HG03139 (cell line): Measurements from ENCODE around the gene ADM2.

Experiments
- ATAC-seq: cut with Tn5 transposase; IDR thresholded peaks from one replicate; pipeline ENCODE4 v1.9.1; 2021; ENCODE audit not compliant: unreplicated experiment

ADM2 gene

DNA sequence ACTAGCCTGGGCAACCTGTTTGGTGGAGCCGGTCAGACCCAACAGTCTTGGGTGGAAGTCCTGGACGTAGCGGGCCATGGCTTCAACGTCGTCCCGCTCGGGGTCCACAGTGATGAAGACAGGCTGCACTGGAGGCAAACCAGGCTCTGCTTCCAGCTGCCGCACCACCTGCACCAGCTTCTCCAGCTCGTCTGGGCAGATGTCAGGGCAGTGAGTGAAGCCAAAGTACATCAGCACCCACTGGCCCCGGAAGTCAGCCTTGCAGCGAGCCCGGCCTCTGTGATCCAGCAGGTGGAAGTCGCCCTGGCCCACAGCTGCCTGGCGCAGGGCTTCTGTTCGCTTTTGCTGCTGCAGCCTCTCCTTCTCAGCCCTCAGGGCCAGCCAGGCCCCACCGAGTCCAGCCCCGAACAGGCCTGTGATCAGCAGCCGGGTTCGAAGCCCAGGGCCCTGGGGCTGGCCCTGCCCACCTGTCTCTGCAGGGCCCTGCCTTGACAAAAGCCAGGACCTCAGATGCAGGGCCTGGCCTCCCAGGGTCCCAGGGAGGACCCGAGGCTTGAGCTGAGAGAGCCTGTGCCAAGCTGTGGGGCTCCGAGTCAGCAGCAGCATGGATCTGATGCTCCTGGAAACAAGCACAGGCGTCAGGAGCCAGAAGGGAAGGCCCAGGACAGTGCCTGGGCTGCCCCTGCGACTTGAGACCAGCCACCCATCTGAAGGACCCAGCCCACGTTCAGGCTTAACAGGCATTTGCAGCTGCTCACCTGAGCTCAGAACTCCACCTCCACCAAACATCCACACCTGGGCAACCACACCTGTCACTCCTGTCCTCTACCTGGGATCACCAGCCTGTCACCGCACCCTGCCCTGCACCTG, 42.7 kb downstream of the ADM2 start:
- no peak for ATAC-seq

DNA sequence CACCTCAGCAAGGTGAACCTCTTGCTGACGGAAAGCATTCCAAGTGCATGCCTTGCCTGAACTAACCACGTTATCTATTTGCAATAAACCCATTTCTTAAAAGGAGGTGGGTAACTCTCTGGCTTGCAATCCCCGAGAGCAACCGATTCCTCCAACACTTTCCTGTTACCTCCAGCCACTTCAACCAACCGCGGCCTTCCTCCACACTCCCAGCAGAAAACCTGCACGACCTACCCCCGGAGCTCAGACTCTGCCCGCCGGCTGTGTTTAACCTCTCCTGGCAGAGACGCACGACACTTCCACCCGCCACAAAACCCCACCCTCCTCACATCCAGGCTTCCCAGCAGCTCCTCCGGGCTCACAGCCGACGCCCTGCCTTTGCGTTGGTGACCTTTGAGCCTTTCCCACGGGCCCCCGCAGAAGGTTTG, 43.3 kb downstream of the ADM2 start:
- ATAC-seq = no peak

DNA sequence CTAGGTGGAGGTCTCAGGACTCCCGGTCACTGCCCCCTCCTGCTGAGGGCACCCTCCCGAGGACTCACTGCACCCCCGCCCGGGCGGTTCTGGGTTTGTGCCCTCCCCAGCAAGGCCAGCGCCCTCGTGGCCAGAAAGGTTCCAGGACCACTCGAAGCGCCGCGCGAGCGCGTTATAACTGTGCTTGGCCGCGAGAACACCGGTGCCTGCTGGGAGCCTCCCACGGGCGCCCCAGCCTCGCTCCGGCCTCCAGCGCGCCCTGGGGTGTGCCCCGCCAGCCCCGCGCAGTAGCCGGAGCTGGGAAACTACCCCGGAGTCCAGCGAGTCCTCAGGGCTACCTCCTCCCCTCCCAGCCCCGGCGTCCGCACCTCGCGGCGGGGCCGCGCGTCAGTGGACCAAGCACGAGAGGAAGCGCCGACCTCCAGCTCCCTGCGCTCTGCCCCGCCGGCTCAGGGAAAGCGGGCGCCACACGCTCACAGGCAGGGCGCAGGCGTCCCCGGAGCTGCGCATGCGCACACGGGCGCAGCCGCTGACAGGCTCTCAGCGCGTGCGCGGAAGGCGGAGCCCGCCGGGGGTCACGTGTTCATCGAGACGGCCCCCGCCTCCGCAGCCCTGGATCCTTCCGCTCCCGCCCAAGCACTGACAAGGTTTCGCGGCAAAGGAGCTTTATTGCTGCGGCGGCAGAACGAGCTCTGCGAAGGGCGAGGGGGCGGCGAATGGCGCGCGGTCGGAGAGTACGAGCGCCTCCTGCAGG, 43.9 kb downstream of the ADM2 start, which contains the start of gene SCO2:
TSS of gene SCO2 (minus strand) at position 495 of the 754 bp plus-strand sequence. CDS start 1,187 bp downstream, outside the sequence.
- peak; percentile 34 for ATAC-seq

DNA sequence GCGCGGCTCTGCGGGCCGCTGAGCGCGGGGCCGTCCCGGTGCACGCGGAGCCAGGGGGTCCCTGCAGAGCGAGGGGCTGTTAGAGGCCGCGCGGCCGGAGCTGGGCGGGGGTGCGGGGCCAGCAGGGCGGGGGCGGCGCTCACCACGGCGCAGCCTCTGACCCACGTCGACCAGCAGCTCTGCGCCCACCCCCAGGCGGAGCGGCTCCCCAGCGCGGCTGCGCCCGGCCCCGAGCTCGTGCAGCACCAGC, 44.4 kb downstream of the ADM2 start:
- peak; percentile 8 for ATAC-seq

DNA sequence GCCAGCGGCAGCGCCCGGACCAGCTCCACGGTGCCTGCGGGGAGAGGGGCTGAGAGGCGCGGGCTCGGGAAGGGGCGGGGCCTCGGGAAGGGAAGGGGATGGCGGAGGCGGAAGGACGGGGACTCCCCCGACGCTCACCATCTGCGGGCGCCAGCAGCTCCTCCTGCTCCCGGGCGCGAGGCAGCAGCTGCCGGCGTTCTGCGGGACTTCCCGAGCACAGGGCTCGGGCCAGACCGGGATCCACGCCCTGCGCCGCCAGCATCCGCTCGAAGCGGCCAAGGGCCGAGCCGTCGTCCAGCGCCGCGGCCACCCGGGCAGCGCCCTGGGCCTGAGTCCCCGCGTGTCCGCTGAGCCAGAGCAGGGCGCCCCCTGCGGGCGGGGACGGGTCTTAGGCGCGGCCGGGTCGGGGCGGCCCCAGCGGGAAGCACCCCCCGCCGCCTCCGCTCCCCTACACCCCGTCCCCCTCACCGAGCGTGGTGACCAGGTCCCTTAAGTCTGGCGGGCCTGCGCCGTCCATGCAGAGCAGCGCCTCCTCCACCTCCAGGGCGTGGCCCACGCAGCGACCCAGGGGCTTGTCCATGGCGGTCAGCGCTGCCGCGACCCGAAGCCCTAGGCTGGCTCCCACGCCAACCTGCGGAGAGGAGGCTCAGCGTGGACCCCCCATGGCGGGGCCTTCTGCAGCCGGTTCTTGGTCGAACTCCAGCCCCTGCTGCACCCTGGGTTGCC, 44.9 kb downstream of the ADM2 start:
- ATAC-seq = peak; percentile 30

DNA sequence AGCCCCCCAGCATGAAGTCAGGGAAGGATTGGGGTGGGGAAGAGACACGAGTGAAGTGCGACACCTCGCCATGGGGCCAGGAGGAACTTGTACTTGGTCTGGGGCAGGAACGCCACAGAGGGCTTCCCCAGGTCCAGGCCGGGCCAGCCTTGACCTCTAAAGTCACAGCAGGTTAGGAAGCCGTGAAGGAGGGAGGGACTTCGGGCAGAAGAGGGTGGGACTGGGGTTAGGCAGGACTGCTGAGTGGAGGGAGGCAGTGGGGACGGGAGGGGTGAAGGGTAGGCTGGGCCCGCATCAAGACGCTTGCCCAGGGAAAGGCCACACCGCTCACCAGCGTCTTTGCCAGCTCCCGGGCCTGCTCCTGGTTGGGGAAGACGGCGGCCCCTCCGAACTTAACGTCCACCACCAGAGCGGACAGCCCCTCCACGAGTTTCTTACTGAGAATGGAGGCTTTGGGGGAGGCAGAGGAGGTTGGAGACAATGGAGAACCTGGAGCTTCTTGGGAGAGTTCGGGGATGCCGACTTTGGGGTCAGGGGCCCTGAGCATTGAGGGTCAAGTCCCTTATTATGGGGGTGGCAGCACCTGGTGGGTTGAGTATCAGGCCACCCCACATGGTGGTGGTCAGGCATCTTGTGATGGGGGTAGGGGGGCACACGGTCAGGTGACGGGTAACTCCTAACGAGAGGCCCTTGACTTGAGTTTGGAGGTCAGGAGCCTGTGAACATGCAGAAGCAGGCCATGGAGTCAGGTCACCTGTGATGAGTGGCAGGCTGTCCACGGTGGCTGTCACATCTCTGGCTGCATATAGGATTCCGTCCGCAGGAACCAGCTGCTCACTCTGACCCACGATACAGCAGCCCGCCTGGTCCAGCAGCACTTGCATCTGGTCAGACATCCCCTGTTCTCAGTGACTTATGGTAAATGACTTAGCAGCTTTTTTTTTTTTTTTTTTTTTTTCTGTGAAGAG, 45.8 kb downstream of the ADM2 start:
- no peak for ATAC-seq

DNA sequence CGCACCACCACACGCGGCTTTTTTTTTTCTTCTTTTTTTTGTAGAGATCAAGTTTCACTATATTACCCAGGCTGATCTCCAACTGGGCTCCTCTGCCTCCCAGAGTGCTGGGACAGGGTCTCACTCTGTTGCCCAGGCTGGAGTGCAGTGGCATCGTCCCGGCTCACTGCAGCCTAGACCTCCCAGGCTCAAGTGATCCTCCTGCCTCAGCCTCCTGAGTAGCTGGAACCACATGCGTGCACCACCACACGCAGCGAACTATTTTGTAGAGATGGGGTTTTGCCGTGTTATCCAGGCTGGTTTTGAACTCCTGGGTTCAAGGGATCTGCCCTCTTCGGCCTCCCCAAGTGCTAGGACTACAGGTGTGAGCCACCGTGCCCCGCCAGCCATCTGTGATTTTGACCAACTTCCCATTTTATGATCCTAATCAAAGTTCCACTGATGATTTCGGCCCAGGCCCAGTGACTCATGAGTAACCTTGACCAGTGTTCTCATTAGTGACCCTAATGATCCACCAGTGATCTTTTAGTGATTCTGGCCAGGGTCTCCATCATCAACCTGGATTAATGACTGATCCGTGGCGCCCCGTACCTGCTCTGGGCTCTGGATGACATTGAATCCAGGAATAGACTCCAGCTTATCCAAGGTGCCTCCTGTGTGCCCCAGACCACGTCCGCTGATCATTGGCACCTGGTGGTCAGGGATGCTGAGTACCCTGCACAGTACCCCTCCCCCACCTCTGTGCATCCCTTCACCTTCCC, 46.8 kb downstream of the ADM2 start:
- no peak for ATAC-seq

DNA sequence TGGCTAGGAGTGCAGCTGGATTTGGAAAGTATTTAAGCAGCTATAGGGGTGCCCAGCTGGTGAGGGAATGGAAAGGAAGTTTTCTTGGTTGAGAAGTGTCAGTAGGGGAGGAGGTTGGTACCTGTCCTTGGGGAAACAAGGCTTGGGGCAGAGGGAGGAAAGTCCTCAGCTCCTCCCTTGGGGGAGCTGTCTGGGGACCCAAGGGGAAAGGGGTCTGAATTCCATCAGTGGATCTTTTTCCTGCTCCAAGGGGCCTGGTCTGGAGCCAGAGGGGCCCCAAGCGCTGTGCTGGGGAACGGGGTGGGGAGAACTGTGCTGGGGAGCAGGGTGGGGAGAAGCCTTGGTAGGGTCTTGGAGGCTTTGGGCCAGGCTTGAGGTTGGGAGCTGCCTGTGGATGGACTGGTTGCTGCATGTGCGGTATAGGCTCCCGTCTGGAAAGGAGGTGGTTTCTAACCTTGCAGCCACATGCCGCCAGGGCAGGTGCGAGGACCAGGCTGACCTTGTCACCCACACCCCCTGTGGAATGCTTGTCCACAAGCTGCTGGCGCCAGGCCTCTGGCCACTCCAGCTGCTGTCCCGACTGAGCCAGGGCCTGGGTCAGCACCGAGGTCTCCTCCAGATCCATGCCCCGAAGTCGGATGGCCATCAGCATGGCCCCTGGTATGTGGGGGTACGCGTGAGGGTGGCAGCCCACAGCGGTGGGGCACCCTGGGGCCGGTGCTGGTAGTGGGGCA, 47.5 kb downstream of the ADM2 start:
- ATAC-seq = no peak

DNA sequence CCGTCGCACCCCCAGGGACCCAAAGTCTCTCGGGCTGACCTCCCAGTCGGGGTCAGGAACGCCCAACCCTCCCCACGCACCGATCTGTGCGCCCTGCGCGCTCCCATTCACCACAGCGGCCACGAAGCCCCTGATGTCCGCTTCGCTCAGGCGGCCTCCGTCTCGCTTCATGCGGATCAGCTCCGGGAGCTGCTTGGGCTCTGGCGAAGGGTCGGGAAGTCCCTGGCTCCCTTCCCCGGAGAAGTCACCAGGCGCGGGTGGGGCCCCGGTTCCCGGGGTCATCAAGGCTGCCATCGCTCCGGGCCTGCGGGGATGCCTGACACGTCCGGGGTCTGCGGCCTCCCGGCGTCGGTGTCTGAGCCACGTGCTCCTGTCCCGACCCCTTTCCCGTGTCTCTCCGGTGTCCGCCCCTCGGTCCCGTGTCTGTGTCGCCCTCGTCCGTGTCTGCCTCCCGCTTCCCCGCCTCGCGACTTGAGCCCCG, 48.1 kb downstream of the ADM2 start:
- ATAC-seq = no peak

DNA sequence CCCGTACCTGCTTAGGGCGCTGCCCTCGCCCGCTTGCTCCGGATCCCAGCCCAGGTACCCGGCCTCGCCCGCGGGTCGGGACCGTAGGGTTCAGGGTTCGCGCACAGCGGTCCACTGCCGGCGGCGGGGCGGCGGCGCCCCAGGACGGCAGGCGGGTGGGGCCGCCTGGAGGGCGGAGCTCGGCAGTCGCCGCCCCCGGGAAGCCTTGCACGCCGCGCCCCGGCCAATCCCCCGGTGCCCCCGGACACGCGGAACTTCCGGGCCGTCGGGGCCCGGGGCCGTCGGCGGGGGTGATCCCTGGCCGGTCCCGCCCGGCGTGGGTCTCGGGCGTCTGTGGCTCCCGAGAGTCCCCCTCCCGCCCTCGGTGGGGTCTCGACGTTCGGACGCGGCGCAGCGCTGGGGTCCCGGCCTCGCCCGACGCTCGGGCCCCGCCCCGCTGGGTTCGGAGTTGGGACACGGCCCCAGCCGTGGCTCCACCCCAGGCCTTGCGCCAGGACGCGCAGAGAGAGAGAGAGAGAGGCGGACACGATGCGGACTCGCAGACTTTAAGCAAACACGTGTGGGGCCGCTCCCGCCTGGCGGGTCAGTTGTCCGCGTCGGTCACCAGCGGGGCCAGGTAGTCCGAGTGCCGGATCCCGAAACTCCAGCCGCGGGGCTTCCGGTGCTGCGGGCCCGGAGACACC, 48.7 kb downstream of the ADM2 start, which contains the start of gene TYMP:
TSS of gene TYMP (minus strand) at position 116 of the 683 bp plus-strand sequence. CDS start 303 bp downstream, outside the sequence.
- ATAC-seq = no peak

DNA sequence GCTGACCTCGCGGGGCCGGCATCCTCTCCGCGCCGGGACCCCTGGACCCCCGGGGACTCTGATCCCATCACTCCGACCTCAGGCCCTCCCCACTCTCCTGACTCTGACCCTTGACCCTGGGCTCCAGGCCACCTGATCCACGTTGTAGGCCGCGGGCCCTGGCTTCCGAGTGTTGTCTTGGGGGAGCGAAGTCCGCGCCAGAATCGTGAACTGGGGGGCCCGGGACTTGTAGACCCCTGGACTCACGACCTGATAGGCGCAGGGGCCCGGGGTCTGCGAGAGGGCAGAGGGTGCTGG, 49.2 kb downstream of the ADM2 start:
- no peak for ATAC-seq

DNA sequence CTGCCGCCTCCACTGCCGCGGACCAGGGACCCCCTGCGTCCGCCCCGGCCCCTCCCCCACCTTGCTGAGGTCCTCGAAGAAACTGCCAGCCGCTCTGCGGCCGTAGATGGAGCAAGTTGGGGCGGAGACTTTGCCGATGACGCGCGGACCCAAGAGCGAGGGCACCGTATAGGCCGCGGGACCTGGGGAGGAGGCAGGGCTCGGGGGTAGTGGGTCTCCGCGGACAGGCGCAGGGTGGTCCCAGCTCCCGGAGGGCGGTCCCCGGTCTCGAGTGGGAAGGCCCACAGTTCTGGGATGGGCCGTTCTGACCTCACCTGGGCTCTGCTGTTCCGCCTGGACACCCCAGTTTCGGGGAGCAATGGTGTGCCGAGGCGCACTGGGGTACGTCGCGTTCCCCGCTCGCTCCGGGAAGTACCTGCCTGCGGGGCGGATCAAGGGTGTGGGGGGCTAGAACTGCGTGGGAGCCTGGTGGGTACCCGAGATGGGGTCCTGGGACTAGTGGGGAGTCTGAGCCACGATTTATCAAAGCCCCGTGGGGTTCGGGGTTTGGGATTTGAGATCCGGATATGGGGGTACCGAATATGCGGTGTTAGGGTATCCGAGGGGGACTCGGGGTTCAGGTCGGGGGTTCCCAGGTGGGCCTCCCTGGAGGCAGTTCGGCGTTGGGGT, 49.7 kb downstream of the ADM2 start:
- ATAC-seq = no peak

DNA sequence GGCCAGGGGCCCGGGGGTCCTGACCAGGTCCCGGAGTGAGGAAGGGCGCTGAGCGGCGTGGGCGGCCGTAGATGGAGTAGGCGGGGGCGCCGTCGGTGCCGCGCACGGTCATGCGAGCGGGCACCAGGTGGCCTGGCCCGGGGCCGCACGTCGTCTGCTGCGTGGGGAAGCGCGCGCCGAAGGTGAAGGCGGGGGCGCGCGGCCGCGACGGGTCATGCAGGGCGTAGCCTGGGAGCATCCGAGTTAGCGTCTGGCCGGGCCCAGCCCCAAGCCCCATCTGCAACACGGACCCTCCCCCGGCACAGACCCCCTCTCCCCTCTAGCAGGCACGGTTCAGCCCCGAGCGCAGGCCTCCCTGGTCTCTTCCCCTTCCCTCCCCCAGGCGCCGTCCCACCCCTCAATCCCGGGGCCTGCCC, 50.2 kb downstream of the ADM2 start:
- no peak for ATAC-seq

DNA sequence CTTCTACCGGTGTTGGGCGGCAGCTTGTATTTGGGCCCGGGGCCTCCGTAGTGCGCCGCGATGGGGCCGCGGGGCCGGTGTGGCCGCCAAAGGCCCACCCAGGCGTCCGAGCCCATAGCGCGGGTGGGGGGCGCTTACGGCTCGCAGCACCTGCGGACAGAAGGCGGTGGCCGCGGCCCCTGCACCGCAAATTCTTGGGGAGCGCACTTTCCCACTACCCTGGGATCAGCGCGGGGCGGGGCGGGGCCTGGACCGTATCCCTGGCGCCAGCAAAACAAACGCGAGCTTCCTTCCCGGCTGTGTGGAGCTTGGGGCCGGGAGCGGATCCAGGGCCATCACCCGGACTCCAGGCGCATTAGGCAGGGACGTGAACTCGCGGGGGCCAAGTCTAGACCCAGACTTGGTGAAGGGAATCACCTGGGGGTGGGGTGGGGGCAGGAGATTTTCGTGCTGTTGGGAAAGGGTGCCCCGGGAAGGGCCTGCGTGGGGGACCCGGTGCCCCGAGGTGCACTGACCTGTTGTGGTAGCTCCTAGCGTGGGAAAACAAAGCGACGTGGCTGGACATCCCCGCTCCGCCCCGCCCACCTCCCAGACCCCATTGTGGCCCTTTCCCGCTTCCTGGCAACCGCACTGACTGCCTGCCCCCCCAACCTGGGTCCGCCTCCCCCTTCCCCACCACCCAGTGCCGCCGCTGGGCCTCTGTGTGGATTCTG, 50.8 kb downstream of the ADM2 start:
- ATAC-seq = no peak

DNA sequence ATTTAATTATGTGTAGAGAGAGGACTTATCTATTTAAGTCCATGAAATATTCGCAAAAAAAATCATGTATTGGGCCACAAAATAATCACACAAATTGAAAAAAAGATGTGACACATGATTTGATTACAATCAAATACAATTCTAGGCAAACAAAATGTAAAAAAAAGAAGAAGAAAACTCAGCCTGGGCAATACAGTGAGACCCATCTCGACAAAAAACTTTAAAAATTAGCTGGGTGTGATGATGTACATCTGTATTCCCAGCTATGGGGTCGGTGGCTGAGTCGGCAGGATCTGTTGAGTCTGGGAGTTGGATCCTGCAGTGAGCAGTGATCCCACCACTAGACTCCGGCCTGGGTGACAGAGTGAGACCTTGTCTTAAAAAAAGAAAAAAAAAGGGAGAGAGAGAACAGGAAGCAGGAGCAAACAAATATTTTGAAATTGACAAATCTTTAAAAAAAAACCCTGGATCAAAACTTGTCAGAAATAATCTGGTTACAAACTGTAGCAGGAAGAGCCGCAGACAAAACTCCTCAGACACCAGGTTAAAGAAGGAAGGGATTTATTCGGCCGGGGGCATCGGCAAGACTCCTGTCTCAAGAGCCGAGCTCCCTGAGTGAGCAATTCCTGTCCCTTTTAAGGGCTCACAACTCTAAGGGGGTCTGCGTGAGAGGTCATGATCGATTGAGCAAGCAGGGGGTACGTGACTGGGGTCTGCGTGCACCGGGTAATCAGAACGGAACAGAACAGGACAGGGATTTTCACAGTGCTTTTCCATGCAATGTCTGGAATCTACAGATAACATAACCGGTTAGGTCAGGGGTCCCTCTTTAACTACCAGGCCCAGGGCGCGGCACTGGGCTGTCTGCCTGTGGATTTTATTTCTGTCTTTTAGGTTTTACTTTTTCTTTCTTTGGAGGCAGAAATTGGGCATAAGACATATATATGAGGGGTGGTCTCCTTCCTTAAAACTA, 51.8 kb downstream of the ADM2 start:
- no peak for ATAC-seq
